GM12878 (cell line): ENCODE results near the gene PLPP3. TPM values are rescaled to one million over a fixed set of nuclear protein-coding genes. Genes with fewer than 3 reads are reported as not detected.
A peak's percentile ranks its signal among the peaks of the same experiment; 100 is the strongest.

Experiments
- ATAC-seq: fragments of 200-7000 bp; cut with Tn5 transposase; 3 replicates; pipeline ENCODE4 v1.9.1; 2020; ENCODE audit warnings: mild to moderate bottlenecking, moderate library complexity
- BruUV-seq: library from RNA; stranded (reverse); fragments of 400-500 nt; replicated peaks from 2 replicates; lab custom pipeline; 2021; lab: Mats Ljungman, UMichigan
- CTCF ChIA-PET: fragments of 300-600 bp; sonication (Branson Sonifier 250); formaldehyde crosslinking; extraction: SDS; loops from one replicate; lab custom pipeline; 2021; ENCODE audit warnings: inconsistent platforms; lab: Yijun Ruan, JAX
- POLR2A ChIA-PET: fragments of 350-600 bp; formaldehyde crosslinking; extraction: SDS; loops from one replicate; lab custom pipeline; 2021; ENCODE audit warnings: inconsistent platforms; lab: Charles Lee
- RAD21 ChIA-PET: fragments of 300-600 bp; sonication (Branson Sonifier 250); formaldehyde crosslinking; loops from one replicate; lab custom pipeline; 2023; ENCODE audit warnings: antibody characterized with exemption; ENCODE audit not compliant: unreplicated experiment; lab: Charles Lee
- SMC1A ChIA-PET: fragments of 300-600 bp; sonication (Branson Sonifier 250); formaldehyde crosslinking; loops from one replicate; lab custom pipeline; 2023; ENCODE audit not compliant: unreplicated experiment, uncharacterized antibody; lab: Charles Lee
- DNase-seq: peaks from one replicate; pipeline ENCODE4 v3.0.0-alpha.2; 2011; ENCODE audit warnings: low read depth, low spot score
- FAIRE-seq: peaks from 3 replicates; lab custom pipeline; 2011; peaks lifted over from hg19 to GRCh38; lab: Jason Lieb, UNC
- H2AFZ ChIP-seq: 2 replicates; pipeline ENCODE4 v1.6.0; 2011; ENCODE audit warnings: low read depth, low read length, control low read depth; ENCODE audit not compliant: control insufficient read depth
- H3K27ac ChIP-seq: 2 replicates; pipeline ENCODE4 v1.5.1; 2011; ENCODE audit warnings: control low read depth; ENCODE audit not compliant: control insufficient read depth, insufficient read depth
- H3K27me3 ChIP-seq, 2 experiments: replicated peaks in 1 of 2; 2 replicates each; pipeline versions ENCODE4 v1.6.0 to v1.6.1; 2011; ENCODE audit warnings: low read length in 1 of 2; ENCODE audit not compliant: control insufficient read depth in 2 of 2, insufficient read depth in 2 of 2
- H3K36me3 ChIP-seq, 2 experiments: 2 replicates each; pipeline ENCODE4 v1.5.1; 2011; ENCODE audit warnings: low read length in 1 of 2; ENCODE audit not compliant: control insufficient read depth in 2 of 2, insufficient read depth in 2 of 2
- H3K4me1 ChIP-seq: 2 replicates; pipeline ENCODE4 v1.6.1; 2011; ENCODE audit warnings: mild to moderate bottlenecking, low read length, moderate library complexity, mixed read lengths; ENCODE audit not compliant: control insufficient read depth, insufficient read depth
- H3K4me2 ChIP-seq: 2 replicates; pipeline ENCODE4 v1.6.0; 2011; ENCODE audit warnings: control low read depth; ENCODE audit not compliant: control insufficient read depth, insufficient read depth
- H3K4me3 ChIP-seq: fragments of 200-600 bp; sonication (generic); 2 replicates; pipeline ENCODE4 v1.5.1; 2016
- H3K79me2 ChIP-seq: 2 replicates; pipeline ENCODE4 v1.6.0; 2011; ENCODE audit warnings: low read length; ENCODE audit not compliant: control insufficient read depth, insufficient read depth
- H3K9ac ChIP-seq: 2 replicates; pipeline ENCODE4 v1.8.0; 2011; ENCODE audit warnings: low read length, control low read depth, mixed read lengths; ENCODE audit not compliant: control insufficient read depth, insufficient read depth
- H3K9me3 ChIP-seq: replicated peaks from 3 replicates; pipeline ENCODE4 v1.5.1; 2011; ENCODE audit warnings: mild to moderate bottlenecking, low read length; ENCODE audit not compliant: control insufficient read depth, insufficient read depth
- H4K20me1 ChIP-seq: 2 replicates; pipeline ENCODE4 v1.6.0; 2011; ENCODE audit not compliant: control insufficient read depth, insufficient read depth
- ATF3 ChIP-seq: IDR thresholded peaks from 2 replicates; pipeline ENCODE4 v1.6.1; 2011; ENCODE audit warnings: low read depth, mild to moderate bottlenecking, low read length, moderate library complexity, borderline replicate concordance; ENCODE audit errors: extremely low read depth
- CBFB ChIP-seq: IDR thresholded peaks from 2 replicates; pipeline ENCODE4 v1.6.1; 2016; ENCODE audit warnings: antibody characterized with exemption, low read depth
- CREM ChIP-seq: IDR thresholded peaks from 2 replicates; pipeline ENCODE4 v1.6.1; 2014; ENCODE audit warnings: antibody characterized with exemption, low read depth
- CTCF ChIP-seq, 3 experiments: IDR thresholded peaks in 2 of 3; conservative IDR thresholded peaks in 1 of 3; 2 replicates each; pipeline ENCODE4 v1.5.1; 2011; ENCODE audit warnings: low read depth in 3 of 3, low read length in 3 of 3, mild to moderate bottlenecking in 3 of 3, control low read depth in 2 of 3, moderate library complexity in 2 of 3, inconsistent platforms in 1 of 3, mixed read lengths in 1 of 3; ENCODE audit not compliant: control insufficient read depth in 2 of 3, insufficient read depth in 1 of 3; ENCODE audit errors: extremely low read depth in 1 of 3
- FOXK2 ChIP-seq: fragments of 450-650 bp; IDR thresholded peaks from 2 replicates; pipeline ENCODE4 v1.6.1; 2017; ENCODE audit warnings: mild to moderate bottlenecking, moderate library complexity
- IKZF1 ChIP-seq: fragments of 450-650 bp; conservative IDR thresholded peaks from 2 replicates; pipeline ENCODE4 v1.6.1; 2017; ENCODE audit warnings: antibody characterized with exemption, mild to moderate bottlenecking
- IKZF2 ChIP-seq, 2 experiments: fragments of 450-650 bp; IDR thresholded peaks; 2 replicates each; pipeline ENCODE4 v1.6.1; 2017; ENCODE audit warnings: mild to moderate bottlenecking in 2 of 2, moderate library complexity in 2 of 2
- IRF5 ChIP-seq: fragments of 450-650 bp; IDR thresholded peaks from 2 replicates; pipeline ENCODE4 v1.6.1; 2017; ENCODE audit warnings: borderline replicate concordance
- NR2F1 ChIP-seq: fragments of 450-650 bp; conservative IDR thresholded peaks from 2 replicates; pipeline ENCODE4 v1.6.1; 2017; ENCODE audit warnings: mild to moderate bottlenecking
- RB1 ChIP-seq: fragments of 450-650 bp; formaldehyde crosslinking; IDR thresholded peaks from 2 replicates; pipeline ENCODE4 v1.6.1; 2017; ENCODE audit warnings: mild to moderate bottlenecking, borderline replicate concordance
- RCOR1 ChIP-seq: conservative IDR thresholded peaks from 2 replicates; pipeline ENCODE4 v1.6.1; 2012; ENCODE audit warnings: low read depth, low read length, improper control_type of control experiment
- SIX5 ChIP-seq: IDR thresholded peaks from 2 replicates; pipeline ENCODE4 v1.6.1; 2011; ENCODE audit warnings: mild to moderate bottlenecking, low read depth, low read length, moderate library complexity; ENCODE audit not compliant: severe bottlenecking
- SUZ12 ChIP-seq: fragments of 200-600 bp; sonication (generic); IDR thresholded peaks from one replicate; pipeline ENCODE4 v1.6.1; 2018; ENCODE audit warnings: antibody characterized with exemption, mild to moderate bottlenecking; ENCODE audit not compliant: unreplicated experiment
- TCF12 ChIP-seq: IDR thresholded peaks from 2 replicates; pipeline ENCODE4 v1.6.1; 2011; ENCODE audit warnings: low read depth, mild to moderate bottlenecking, low read length
- YBX1 ChIP-seq: fragments of 450-650 bp; IDR thresholded peaks from 2 replicates; pipeline ENCODE4 v1.6.1; 2016; ENCODE audit warnings: antibody characterized with exemption
- ZNF384 ChIP-seq: IDR thresholded peaks from 2 replicates; pipeline ENCODE4 v1.6.1; 2012; ENCODE audit warnings: low read depth, mild to moderate bottlenecking, low read length, improper control_type of control experiment, borderline replicate concordance
- WGBS: methylation state at CpG from one replicate; pipeline ENCODE4 v1.1.6; 2016; ENCODE audit warnings: low lambda C conversion rate; ENCODE audit not compliant: insufficient replicate concordance, insufficient coverage; ENCODE audit errors: missing lambda C conversion rate; 5-methylcytosine and 5-hydroxymethylcytosine counted together
- in situ Hi-C: fragments of 300-500 bp; cut with MboI; formaldehyde crosslinking; loops from 9 replicates; pipeline ENCODE4 v1.14.3; 2018; ENCODE audit warnings: mixed read lengths
- intact Hi-C: fragments of 100-400 bp; cut with micrococcal nuclease; formaldehyde crosslinking; loops from one replicate; pipeline ENCODE4 v1.14.2; 2022; ENCODE audit not compliant: unreplicated experiment
- polyA plus RNA-seq, 11 experiments: library from polyadenylated mRNA; depleted of rRNA in 4 of 11; unstranded in 6 of 11; stranded (reverse) in 5 of 11; fragments of >200 nt; fragmentation: Nextera tagmentation in 4 of 11; fragmentation: Illumina TruSeq in 1 of 11; extraction: Ambion mirVana in 4 of 11; extraction: Trizol in 1 of 11; gene quantifications; 1 replicate in 1 of 11; 2 replicates in 10 of 11; pipeline versions ENCODE4 v1.2.1 to v1.2.3, GENCODE V29; 2011 to 2016; ENCODE audit warnings: inconsistent platforms in 2 of 11, missing spikeins in 2 of 11, low read depth in 1 of 11
- total RNA-seq, 4 experiments: library from RNA; depleted of rRNA in 3 of 4; stranded (reverse); fragments of >200 nt in 3 of 4; fragmentation: Illumina TruSeq in 1 of 4; extraction: Trizol in 1 of 4; gene quantifications; 2 replicates each; pipeline versions ENCODE4 v1.2.1 to v1.2.3, GENCODE V29; 2013 to 2021
- TF ChIP-seq, protein P1 (sequence below): IDR thresholded peaks from 2 replicates; pipeline ENCODE4 v1.6.1; 2012; ENCODE audit warnings: low read length, inconsistent platforms

The PLPP3 gene
- total and polyA plus RNA-seq, 10 of the 15 experiments (the other 5 are each of a cell fraction or from before 2014, with no cell fraction given), result 6.4 to 26.8 (median 9.5) TPM

DNA sequence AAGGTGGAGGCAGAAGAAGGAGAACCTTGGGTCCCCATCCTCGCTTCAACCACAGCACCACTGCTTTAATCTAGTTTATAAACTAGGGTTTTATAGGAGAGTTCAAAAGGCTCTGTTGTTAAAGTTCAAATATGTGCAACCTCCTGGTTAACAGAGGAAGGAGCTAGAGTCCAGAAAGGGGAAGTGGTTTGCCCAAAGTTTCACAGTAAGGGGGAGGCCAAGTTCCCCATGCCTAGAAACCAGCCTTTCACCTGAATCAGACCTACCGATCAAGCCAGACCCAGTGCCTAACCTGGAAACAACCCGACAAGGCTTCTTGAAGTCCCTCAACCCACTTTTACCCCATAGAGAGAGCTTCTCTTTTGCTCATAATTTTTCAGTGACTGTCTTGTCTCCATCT, 106.5 kb downstream of the PLPP3 start:
- POLR2A ChIA-PET, result interaction anchor here (0.6 to 3.9 kb wide), 6 partner anchors 42 to 142 kb away, joined by 3 to 23 read pairs (median 4); no protein-coding TSS in a partner anchor
- FAIRE-seq, result peak; percentile 79
- Histone ChIP-seq H3K4me3 (no peak overlapping the region; the same call in 1 of the 2 replicates), H3K9ac (no peak overlapping the region), H3K4me2 (peak overlapping the region; percentile 40; the same call in 1 of the 2 replicates), H3K36me3 (no peaks in the 10 kb centered on the region), H2AFZ (no peak overlapping the region), H4K20me1 (no peaks in the 10 kb centered on the region; the same call in 1 of the 2 replicates), H3K27me3 (peaks cover 0 to 5% of the 10 kb centered on the region in 2 experiments; a peak in 1 of 4 replicates), H3K27ac (no peak overlapping the region), H3K9me3 (no peaks in the 10 kb centered on the region), H3K79me2 (no peaks in the 10 kb centered on the region), H3K4me1 (peaks cover 8% of the 10 kb centered on the region; the same call in 1 of the 2 replicates)
- BruUV-seq, result no TSS peak
- CTCF ChIA-PET, result interaction anchor here (0.7 to 9.9 kb wide), 5 partner anchors 52 to 106 kb away, joined by 3 to 209 read pairs (median 4); partner anchors contain the start of gene PLPP3
- in situ Hi-C loops (no loop called here), intact Hi-C loops (loop anchor here (2.0 kb wide), 2 partner anchors 106 to 142 kb away; partner anchors contain the start of gene PLPP3)
- SMC1A ChIA-PET, result interaction anchor here (0.8 to 10.2 kb wide), 19 partner anchors 7 to 285 kb away, joined by 3 to 348 read pairs (median 4); partner anchors contain the start of gene PLPP3
- DNase-seq, result peak; percentile 54
- RAD21 ChIA-PET, result interaction anchor here (0.8 to 13.4 kb wide), 19 partner anchors 11 to 416 kb away, joined by 3 to 266 read pairs (median 4); partner anchors contain the start of gene PLPP3
- WGBS, result 0% methylated on average over 3 of the region's 3 CpGs
- peak; percentile 81 for ATAC-seq
- TF ChIP-seq RCOR1 (no peak; the same call in 1 of the 2 replicates), ATF3 (no peak), TCF12 (no peak), SIX5 (no peak), ZNF384 (no peak), RB1 (no peak), YBX1 (no peak), IKZF2 (IDR thresholded peaks at IDR 0.05) (peak; percentile 82 to 83; a peak in 3 of 4 replicates), IRF5 (no peak), IKZF1 (peak; percentile 89), CBFB (0 out of 2 replicates have a peak, but pooled peaks have one; percentile 26), SUZ12 (no peak), CREM (no peak), FOXK2 (no peak), NR2F1 (peak; percentile 94), CTCF (IDR thresholded peaks at IDR 0.05 in 2 of 3, conservative IDR thresholded peaks at IDR 0.05 in 1 of 3; ENCODE audit: control insufficient read depth in 2 of 3, extremely low read depth in 1 of 3, insufficient read depth in 1 of 3, low read depth in 3 of 3, low read length in 3 of 3) (no peak)
- TF ChIP-seq, protein P1, sequence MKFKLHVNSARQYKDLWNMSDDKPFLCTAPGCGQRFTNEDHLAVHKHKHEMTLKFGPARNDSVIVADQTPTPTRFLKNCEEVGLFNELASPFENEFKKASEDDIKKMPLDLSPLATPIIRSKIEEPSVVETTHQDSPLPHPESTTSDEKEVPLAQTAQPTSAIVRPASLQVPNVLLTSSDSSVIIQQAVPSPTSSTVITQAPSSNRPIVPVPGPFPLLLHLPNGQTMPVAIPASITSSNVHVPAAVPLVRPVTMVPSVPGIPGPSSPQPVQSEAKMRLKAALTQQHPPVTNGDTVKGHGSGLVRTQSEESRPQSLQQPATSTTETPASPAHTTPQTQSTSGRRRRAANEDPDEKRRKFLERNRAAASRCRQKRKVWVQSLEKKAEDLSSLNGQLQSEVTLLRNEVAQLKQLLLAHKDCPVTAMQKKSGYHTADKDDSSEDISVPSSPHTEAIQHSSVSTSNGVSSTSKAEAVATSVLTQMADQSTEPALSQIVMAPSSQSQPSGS, result no peak
